Endodermal cell (in vitro differentiated cells): ENCODE measurements around the gene ZNF91. TPM values are rescaled to one million over a fixed set of nuclear protein-coding genes. Genes with fewer than 3 reads are reported as not detected.
A peak's percentile ranks its signal among the peaks of the same experiment; 100 is the strongest.
"Not testable (repeated sequence)": the region's sequence is repeated elsewhere in the genome, so short reads cannot be mapped to it uniquely, and the experiment has no call there.

Experiments
- DNase-seq: peaks from one replicate; pipeline ENCODE4 v3.0.0-alpha.2; 2017
- H3K27ac ChIP-seq: 2 replicates; pipeline ENCODE4 v1.5.1; 2013; ENCODE audit warnings: mild to moderate bottlenecking, low read depth, low read length, moderate library complexity
- H3K27me3 ChIP-seq: 2 replicates; pipeline ENCODE4 v1.6.1; 2013; ENCODE audit warnings: mild to moderate bottlenecking, low read length, moderate library complexity; ENCODE audit not compliant: insufficient read depth, control insufficient read depth, poor library complexity, severe bottlenecking
- H3K36me3 ChIP-seq: 2 replicates; pipeline ENCODE4 v1.7.0; 2013; ENCODE audit warnings: mild to moderate bottlenecking, low read length, moderate library complexity; ENCODE audit not compliant: control insufficient read depth, insufficient read depth
- H3K4me1 ChIP-seq: one replicate; pipeline ENCODE4 v1.7.0; 2013; ENCODE audit warnings: low read length; ENCODE audit not compliant: control insufficient read depth, insufficient read depth
- H3K4me3 ChIP-seq: 2 replicates; pipeline ENCODE4 v1.5.1; 2013; ENCODE audit warnings: mild to moderate bottlenecking, low read length, moderate library complexity
- H3K9ac ChIP-seq: 2 replicates; pipeline ENCODE4 v1.6.1; 2013; ENCODE audit warnings: mild to moderate bottlenecking, low read length, moderate library complexity; ENCODE audit not compliant: poor library complexity, severe bottlenecking; ENCODE audit errors: extremely low read depth
- H3K9me3 ChIP-seq: 2 replicates; pipeline ENCODE4 v1.6.1; 2013; ENCODE audit warnings: mild to moderate bottlenecking, low read length, moderate library complexity; ENCODE audit not compliant: control insufficient read depth
- H3K27ac Mint-ChIP-seq: 2 replicates; pipeline ENCODE4 v1.8.0; 2020; ENCODE audit warnings: mixed read lengths
- H3K27me3 Mint-ChIP-seq: 2 replicates; pipeline ENCODE4 v1.8.0; 2021; ENCODE audit warnings: mild to moderate bottlenecking, mixed read lengths; ENCODE audit not compliant: insufficient read depth
- H3K36me3 Mint-ChIP-seq: 2 replicates; pipeline ENCODE4 v1.8.0; 2020; ENCODE audit warnings: low read depth, mixed read lengths
- H3K4me1 Mint-ChIP-seq: 2 replicates; pipeline ENCODE4 v1.8.0; 2020; ENCODE audit warnings: mixed read lengths
- H3K4me3 Mint-ChIP-seq: 2 replicates; pipeline ENCODE4 v1.8.0; 2020; ENCODE audit warnings: mild to moderate bottlenecking, moderate library complexity, mixed read lengths
- H3K9me3 Mint-ChIP-seq: 2 replicates; pipeline ENCODE4 v1.8.0; 2020; ENCODE audit warnings: mild to moderate bottlenecking, mixed read lengths
- WGBS, 2 experiments: methylation state at CpG; one replicate each; pipeline versions ENCODE4 v1.1.5 to v1.1.7; 2013; ENCODE audit warnings: missing lambda C conversion rate in 2 of 2, mixed read lengths in 1 of 2; ENCODE audit not compliant: insufficient coverage in 1 of 2, insufficient read length in 1 of 2; 5-methylcytosine and 5-hydroxymethylcytosine counted together
- total RNA-seq, 2 donors: library from RNA; stranded (reverse); fragmentation: NEBNext Ultra II Directional in 1 of 2; extraction: Animal tissue kit (Norgen Biotek cat#: 25700) in 1 of 2; gene quantifications; 2 replicates in 1 of 2; 3 replicates in 1 of 2; pipeline ENCODE4 v1.2.1, GENCODE V29; 2021
- TF ChIP-seq, protein P1 (sequence below): fragments of 200-600 bp; sonication (generic); conservative IDR thresholded peaks from 2 replicates; pipeline ENCODE4 v1.5.0; 2021; ENCODE audit warnings: antibody characterized with exemption, mild to moderate bottlenecking

The ZNF91 gene
- total RNA-seq, 2 donors from 2014 or later = 66.9 to 75.4 TPM

DNA sequence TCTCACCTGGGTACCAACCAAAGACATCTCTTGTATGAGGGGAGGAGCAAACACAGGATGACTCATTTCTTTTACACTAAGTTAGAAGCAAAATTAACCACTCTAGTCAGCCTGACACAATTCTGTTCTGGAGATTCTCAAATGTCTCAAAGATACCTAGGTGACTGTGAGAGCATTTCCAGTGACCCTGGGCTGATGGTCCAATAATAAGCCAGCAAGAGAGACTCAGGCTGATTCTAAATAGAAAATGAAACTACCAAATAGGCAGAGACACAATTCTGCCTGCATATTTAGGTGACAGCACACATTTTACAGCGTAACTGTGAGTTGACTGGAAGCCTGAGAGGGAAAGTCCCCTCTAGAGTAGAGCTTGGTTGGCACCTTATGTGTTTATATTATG, 16.3 kb downstream of the ZNF91 start:
- no peak for DNase-seq
- Histone ChIP-seq H3K4me1 (no peaks in the 10 kb centered on the region), H3K9me3 (peaks cover 87% of the 10 kb centered on the region), H3K27me3 (no peaks in the 10 kb centered on the region), H3K9ac (no peak overlapping the region), H3K36me3 (peaks cover 94% of the 10 kb centered on the region), H3K4me3 (peak overlapping the region; percentile 40), H3K27ac (no peak overlapping the region)
- 92 to 100% methylated on average over 1 of the region's 1 CpG for whole genome bisulfite sequencing, 2 experiments
- no peaks in the 10 kb centered on the region for H3K27me3 Mint-ChIP-seq
- no peak overlapping the region for H3K4me3 Mint-ChIP-seq
- H3K9me3 Mint-ChIP-seq = peaks cover 37% of the 10 kb centered on the region
- H3K36me3 Mint-ChIP-seq = peaks cover 74% of the 10 kb centered on the region
- H3K27ac Mint-ChIP-seq = no peak overlapping the region
- H3K4me1 Mint-ChIP-seq = peaks cover 3% of the 10 kb centered on the region
- TF ChIP-seq, protein P1, sequence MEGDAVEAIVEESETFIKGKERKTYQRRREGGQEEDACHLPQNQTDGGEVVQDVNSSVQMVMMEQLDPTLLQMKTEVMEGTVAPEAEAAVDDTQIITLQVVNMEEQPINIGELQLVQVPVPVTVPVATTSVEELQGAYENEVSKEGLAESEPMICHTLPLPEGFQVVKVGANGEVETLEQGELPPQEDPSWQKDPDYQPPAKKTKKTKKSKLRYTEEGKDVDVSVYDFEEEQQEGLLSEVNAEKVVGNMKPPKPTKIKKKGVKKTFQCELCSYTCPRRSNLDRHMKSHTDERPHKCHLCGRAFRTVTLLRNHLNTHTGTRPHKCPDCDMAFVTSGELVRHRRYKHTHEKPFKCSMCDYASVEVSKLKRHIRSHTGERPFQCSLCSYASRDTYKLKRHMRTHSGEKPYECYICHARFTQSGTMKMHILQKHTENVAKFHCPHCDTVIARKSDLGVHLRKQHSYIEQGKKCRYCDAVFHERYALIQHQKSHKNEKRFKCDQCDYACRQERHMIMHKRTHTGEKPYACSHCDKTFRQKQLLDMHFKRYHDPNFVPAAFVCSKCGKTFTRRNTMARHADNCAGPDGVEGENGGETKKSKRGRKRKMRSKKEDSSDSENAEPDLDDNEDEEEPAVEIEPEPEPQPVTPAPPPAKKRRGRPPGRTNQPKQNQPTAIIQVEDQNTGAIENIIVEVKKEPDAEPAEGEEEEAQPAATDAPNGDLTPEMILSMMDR = no peak

DNA sequence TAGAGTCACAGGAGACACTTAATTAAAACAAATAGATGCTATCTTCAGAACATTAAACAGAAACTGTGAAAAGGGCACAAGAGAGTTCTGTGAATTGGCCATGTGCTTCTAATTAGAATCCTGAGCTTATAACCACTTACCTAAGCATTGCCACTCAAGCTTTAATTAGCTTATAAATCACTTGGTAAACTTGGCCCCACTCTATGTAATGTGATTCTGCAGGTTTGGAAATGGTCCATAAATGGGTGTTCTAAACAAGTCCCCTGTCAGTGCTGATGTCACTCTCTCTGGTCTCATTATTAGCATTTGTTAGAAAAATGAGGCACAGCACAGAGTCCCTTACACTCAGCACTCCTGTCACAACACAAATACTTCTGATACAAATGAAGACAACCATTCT, 18.0 kb downstream of the ZNF91 start:
- Histone ChIP-seq H3K27ac (no peak overlapping the region), H3K36me3 (peaks cover 94% of the 10 kb centered on the region), H3K4me1 (no peaks in the 10 kb centered on the region), H3K9ac (no peak overlapping the region), H3K9me3 (peaks cover 83% of the 10 kb centered on the region), H3K27me3 (no peaks in the 10 kb centered on the region), H3K4me3 (peak overlapping the region; percentile 39)
- no peak for DNase-seq
- Mint-ChIP-seq H3K4me3 (no peak overlapping the region), H3K4me1 (peaks cover 3% of the 10 kb centered on the region), H3K27ac (no peak overlapping the region), H3K36me3 (peaks cover 72% of the 10 kb centered on the region), H3K9me3 (peaks cover 34% of the 10 kb centered on the region), H3K27me3 (no peaks in the 10 kb centered on the region)
- TF ChIP-seq, protein P1 = no peak

DNA sequence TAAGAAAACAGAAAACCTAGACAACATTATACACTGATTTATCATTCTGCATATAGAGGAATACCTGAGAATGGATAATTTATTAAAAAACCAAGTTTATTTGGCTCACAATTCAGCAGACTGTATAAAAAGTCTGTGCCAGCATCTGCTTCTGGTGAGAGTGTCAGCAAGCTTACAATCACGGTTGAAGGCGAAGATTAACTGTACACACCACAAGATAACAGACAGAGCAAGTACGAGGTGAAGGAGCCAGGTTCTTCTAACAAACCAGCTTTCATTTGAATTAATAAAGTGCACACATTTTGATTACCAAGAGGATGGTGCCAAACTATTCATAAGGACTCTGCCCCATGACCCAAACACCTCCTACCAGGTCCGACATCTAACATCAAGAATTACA, 28.8 kb downstream of the ZNF91 start:
- TF ChIP-seq, protein P1 = no peak
- H3K27me3 ChIP-seq = no peaks in the 10 kb centered on the region
- H3K27me3 Mint-ChIP-seq = no peaks in the 10 kb centered on the region
- H3K4me3 Mint-ChIP-seq = no peak overlapping the region
- H3K27ac ChIP-seq = no peak overlapping the region
- no peaks in the 10 kb centered on the region for H3K4me1 ChIP-seq
- peaks cover 89% of the 10 kb centered on the region for H3K9me3 Mint-ChIP-seq
- H3K4me3 ChIP-seq = peak overlapping the region; percentile 70
- H3K36me3 Mint-ChIP-seq = peaks cover 87% of the 10 kb centered on the region
- no peak overlapping the region for H3K9ac ChIP-seq
- peaks cover 90% of the 10 kb centered on the region for H3K9me3 ChIP-seq
- H3K36me3 ChIP-seq = peaks cover 83% of the 10 kb centered on the region
- H3K4me1 Mint-ChIP-seq = no peaks in the 10 kb centered on the region
- H3K27ac Mint-ChIP-seq = no peak overlapping the region
- WGBS, 2 experiments = 93 to 95% methylated on average over 3 to 4 of the region's 4 CpGs
- no peak for DNase-seq

DNA sequence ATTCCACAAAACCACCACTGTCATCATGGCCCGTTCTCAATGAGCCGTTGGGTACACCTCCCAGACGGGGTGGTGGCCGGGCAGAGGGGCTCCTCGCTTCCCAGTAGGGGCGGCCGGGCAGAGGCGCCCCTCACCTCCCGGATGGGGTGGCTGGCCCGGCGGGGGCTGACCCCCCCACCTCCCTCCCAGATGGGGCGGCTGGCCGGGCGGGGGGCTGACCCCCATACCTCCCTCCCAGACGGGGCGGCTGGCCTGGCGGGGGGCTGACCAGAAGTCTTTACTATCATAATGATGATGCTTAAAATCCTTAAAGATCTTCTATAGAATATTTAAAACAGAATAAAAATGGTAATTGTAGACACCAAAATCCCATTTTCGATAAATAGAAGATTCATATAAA, 29.2 kb downstream of the ZNF91 start:
- peak overlapping the region; percentile 70 for H3K4me3 ChIP-seq
- not testable (repeated sequence) for H3K27me3 ChIP-seq, H3K27ac Mint-ChIP-seq, DNase-seq, H3K4me1 Mint-ChIP-seq, H3K4me3 Mint-ChIP-seq, H3K9ac ChIP-seq, H3K4me1 ChIP-seq, H3K27me3 Mint-ChIP-seq, H3K27ac ChIP-seq
- Mint-ChIP-seq H3K36me3 (peaks cover 87% of the 10 kb centered on the region), H3K9me3 (peaks cover 89% of the 10 kb centered on the region)
- H3K9me3 ChIP-seq = peaks cover 90% of the 10 kb centered on the region
- peaks cover 83% of the 10 kb centered on the region for H3K36me3 ChIP-seq
- WGBS, 2 experiments = 88% methylated on average over 10 of the region's 18 CpGs; no CpG with 5 or more reads in 1 of the 2 experiments
